Heart left ventricle (tissue), 13 donors: ENCODE measurements around the gene ENAH.

Source experiments
- POLR2A ChIP-seq, 2 donors: fragments of 450-650 bp; IDR thresholded peaks; one replicate each; pipeline ENCODE4 v1.6.1; 2017; ENCODE audit warnings: antibody characterized with exemption in 2 of 2, mild to moderate bottlenecking in 2 of 2, moderate library complexity in 2 of 2
- TF ChIP-seq, protein P1 (sequence below), 12 donors: fragments of 200-600 bp; sonication (generic) in 4 of 12; IDR thresholded peaks; one replicate each; pipeline versions ENCODE4 v1.5.0 to v1.8.0; 2018 to 2022; ENCODE audit warnings: antibody characterized with exemption in 12 of 12, mild to moderate bottlenecking in 5 of 12
- donor health status: ischemic (EF 13 %, LVEDD 7.1; RV severe dilation, severe dysfunction).
- donor health status: DM: no; HTN: yes; CAD: no.
- donor health status: DM: no; HTN: no; CAD: no.
- donor health status: ischemic (EF 25% LVEDD 6.9; RV normal size, moderate dysfunction).
- donor health status: ischemic (EF 25% LVEDD 5.7; RV mildly dilated, moderate dysfunction).
- donor health status: ischemic (EF 35%, LVEDD 5.7; RV mildly dilated, moderate dysfunction).
- donor health status: nonischemic (EF 11% LVEDD 7.7; RV severe dilation, severe dysfunction).
- donor health status: DM: yes; HTN: yes; CAD: no.
- donor health status: PGD.
- donor health status: ischemic (EF 29% LVEDD 5.4; RV normal size, mild dysfunction).
- donor health status: nonischemic (EF 23%, LVEDD 6.1; RV moderate dilation, normal function).

DNA sequence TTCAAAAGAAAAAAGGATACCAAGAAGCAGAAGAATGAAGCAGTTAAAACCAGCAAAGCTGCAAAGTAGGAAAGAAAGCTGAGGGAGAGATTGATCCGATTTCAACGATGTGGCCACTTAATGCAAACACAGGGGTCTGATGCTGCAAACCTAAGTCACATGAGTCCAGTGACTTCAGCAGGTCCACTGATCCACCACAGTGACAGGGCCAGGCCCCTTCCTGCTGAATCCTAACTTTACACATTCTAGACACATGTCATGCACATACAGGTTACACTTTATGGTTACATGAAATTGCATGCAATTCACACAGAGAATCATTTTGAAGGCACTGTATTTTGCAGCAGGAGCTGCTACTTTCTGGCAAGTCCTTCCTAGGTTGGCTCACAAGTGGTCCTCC is 166.1 kb downstream of the ENAH start:
- TF ChIP-seq POLR2A (IDR thresholded peaks at IDR 0.05) = no peak
- TF ChIP-seq, protein P1, sequence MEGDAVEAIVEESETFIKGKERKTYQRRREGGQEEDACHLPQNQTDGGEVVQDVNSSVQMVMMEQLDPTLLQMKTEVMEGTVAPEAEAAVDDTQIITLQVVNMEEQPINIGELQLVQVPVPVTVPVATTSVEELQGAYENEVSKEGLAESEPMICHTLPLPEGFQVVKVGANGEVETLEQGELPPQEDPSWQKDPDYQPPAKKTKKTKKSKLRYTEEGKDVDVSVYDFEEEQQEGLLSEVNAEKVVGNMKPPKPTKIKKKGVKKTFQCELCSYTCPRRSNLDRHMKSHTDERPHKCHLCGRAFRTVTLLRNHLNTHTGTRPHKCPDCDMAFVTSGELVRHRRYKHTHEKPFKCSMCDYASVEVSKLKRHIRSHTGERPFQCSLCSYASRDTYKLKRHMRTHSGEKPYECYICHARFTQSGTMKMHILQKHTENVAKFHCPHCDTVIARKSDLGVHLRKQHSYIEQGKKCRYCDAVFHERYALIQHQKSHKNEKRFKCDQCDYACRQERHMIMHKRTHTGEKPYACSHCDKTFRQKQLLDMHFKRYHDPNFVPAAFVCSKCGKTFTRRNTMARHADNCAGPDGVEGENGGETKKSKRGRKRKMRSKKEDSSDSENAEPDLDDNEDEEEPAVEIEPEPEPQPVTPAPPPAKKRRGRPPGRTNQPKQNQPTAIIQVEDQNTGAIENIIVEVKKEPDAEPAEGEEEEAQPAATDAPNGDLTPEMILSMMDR (IDR thresholded peaks at IDR 0.05) = no peak
